Measurements from ENCODE around the gene CAMTA1. TPM values are rescaled to one million over a fixed set of nuclear protein-coding genes. Genes with fewer than 3 reads are reported as not detected.

The CAMTA1 gene
- total and polyA plus RNA-seq, 9 of the 15 experiments (the other 6 are each of a cell fraction or from before 2014, with no cell fraction given) = 43.9 to 161 (median 65.9) TPM

DNA sequence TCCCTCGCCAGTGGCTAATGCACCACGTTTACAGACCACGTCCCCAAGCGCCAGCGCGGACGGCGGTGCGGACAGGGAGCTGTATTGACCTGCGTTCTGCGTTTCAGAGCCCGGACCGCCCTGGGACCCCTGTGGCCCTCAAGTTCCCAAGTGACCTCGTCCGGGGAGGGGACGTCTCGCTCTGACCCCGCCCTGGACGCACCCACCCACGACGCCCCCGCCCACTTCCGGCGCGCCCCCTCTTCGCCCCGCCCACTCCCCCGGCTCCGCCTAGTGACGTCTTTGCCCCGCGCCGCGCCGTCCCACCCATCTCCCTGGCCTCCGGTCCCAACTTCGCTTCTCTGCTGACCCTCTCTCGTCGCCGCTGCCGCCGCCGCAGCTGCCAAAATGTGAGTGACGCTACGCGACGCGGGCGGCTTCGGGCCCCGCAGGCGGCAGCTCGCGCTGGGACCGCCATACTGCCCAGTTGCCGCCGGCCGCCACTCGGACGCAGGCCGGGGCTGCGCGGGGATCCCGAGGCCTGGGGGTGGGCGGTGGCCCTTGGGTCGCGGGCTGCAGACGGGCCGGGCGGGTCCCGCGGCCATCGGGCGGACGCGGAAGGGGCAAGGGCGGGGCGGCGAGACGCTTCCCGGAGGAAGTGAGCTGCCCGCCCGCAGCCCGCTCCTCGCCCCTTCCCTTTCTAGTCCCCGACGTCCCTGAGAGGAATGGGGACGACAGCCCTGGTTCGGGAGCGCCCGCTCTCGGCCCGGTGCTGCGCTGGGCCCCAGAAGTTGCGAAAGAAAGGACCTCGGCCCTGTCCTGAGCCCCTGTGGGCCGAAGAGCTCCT, 986.0 kb downstream of the CAMTA1 start, which contains the start of gene VAMP3 (continued):
- TF ChIP-seq, protein P1, sequence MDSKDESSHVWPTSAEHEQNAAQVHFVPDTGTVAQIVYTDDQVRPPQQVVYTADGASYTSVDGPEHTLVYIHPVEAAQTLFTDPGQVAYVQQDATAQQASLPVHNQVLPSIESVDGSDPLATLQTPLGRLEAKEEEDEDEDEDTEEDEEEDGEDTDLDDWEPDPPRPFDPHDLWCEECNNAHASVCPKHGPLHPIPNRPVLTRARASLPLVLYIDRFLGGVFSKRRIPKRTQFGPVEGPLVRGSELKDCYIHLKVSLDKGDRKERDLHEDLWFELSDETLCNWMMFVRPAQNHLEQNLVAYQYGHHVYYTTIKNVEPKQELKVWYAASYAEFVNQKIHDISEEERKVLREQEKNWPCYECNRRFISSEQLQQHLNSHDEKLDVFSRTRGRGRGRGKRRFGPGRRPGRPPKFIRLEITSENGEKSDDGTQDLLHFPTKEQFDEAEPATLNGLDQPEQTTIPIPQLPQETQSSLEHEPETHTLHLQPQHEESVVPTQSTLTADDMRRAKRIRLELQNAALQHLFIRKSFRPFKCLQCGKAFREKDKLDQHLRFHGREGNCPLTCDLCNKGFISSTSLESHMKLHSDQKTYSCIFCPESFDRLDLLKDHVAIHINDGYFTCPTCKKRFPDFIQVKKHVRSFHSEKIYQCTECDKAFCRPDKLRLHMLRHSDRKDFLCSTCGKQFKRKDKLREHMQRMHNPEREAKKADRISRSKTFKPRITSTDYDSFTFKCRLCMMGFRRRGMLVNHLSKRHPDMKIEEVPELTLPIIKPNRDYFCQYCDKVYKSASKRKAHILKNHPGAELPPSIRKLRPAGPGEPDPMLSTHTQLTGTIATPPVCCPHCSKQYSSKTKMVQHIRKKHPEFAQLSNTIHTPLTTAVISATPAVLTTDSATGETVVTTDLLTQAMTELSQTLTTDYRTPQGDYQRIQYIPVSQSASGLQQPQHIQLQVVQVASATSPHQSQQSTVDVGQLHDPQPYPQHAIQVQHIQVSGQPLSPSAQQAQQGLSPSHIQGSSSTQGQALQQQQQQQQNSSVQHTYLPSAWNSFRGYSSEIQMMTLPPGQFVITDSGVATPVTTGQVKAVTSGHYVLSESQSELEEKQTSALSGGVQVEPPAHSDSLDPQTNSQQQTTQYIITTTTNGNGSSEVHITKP (IDR thresholded peaks at IDR 0.05; ENCODE audit: partially characterized antibody) = peak; percentile 84
- TF ChIP-seq, protein P2, sequence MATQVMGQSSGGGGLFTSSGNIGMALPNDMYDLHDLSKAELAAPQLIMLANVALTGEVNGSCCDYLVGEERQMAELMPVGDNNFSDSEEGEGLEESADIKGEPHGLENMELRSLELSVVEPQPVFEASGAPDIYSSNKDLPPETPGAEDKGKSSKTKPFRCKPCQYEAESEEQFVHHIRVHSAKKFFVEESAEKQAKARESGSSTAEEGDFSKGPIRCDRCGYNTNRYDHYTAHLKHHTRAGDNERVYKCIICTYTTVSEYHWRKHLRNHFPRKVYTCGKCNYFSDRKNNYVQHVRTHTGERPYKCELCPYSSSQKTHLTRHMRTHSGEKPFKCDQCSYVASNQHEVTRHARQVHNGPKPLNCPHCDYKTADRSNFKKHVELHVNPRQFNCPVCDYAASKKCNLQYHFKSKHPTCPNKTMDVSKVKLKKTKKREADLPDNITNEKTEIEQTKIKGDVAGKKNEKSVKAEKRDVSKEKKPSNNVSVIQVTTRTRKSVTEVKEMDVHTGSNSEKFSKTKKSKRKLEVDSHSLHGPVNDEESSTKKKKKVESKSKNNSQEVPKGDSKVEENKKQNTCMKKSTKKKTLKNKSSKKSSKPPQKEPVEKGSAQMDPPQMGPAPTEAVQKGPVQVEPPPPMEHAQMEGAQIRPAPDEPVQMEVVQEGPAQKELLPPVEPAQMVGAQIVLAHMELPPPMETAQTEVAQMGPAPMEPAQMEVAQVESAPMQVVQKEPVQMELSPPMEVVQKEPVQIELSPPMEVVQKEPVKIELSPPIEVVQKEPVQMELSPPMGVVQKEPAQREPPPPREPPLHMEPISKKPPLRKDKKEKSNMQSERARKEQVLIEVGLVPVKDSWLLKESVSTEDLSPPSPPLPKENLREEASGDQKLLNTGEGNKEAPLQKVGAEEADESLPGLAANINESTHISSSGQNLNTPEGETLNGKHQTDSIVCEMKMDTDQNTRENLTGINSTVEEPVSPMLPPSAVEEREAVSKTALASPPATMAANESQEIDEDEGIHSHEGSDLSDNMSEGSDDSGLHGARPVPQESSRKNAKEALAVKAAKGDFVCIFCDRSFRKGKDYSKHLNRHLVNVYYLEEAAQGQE (IDR thresholded peaks at IDR 0.05; ENCODE audit: borderline replicate concordance) = no peak
- TF ChIP-seq, protein P2 (CRISPR knock-in tag; IDR thresholded peaks at IDR 0.05; ENCODE audit: low read depth) = no peak
- no peak for TF ChIP-seq ZNF197 (CRISPR knock-in tag; IDR thresholded peaks at IDR 0.05; ENCODE audit: low read depth)
- TF ChIP-seq, protein P3, sequence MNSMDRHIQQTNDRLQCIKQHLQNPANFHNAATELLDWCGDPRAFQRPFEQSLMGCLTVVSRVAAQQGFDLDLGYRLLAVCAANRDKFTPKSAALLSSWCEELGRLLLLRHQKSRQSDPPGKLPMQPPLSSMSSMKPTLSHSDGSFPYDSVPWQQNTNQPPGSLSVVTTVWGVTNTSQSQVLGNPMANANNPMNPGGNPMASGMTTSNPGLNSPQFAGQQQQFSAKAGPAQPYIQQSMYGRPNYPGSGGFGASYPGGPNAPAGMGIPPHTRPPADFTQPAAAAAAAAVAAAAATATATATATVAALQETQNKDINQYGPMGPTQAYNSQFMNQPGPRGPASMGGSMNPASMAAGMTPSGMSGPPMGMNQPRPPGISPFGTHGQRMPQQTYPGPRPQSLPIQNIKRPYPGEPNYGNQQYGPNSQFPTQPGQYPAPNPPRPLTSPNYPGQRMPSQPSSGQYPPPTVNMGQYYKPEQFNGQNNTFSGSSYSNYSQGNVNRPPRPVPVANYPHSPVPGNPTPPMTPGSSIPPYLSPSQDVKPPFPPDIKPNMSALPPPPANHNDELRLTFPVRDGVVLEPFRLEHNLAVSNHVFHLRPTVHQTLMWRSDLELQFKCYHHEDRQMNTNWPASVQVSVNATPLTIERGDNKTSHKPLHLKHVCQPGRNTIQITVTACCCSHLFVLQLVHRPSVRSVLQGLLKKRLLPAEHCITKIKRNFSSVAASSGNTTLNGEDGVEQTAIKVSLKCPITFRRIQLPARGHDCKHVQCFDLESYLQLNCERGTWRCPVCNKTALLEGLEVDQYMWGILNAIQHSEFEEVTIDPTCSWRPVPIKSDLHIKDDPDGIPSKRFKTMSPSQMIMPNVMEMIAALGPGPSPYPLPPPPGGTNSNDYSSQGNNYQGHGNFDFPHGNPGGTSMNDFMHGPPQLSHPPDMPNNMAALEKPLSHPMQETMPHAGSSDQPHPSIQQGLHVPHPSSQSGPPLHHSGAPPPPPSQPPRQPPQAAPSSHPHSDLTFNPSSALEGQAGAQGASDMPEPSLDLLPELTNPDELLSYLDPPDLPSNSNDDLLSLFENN (IDR thresholded peaks at IDR 0.05; ENCODE audit: low read depth in 2 of 2, low read length in 2 of 2) = no peak
- no peak for TF ChIP-seq ZNF699 (CRISPR knock-in tag; IDR thresholded peaks at IDR 0.05; ENCODE audit: insufficient replicate concordance)
- TF ChIP-seq ZSCAN32 (CRISPR knock-in tag; IDR thresholded peaks at IDR 0.05) = no peak
- no peak for TF ChIP-seq HEY1 (CRISPR knock-in tag; IDR thresholded peaks at IDR 0.05; ENCODE audit: borderline replicate concordance)
- no peak for TF ChIP-seq ZNF133 (CRISPR knock-in tag; IDR thresholded peaks at IDR 0.05)
- TF ChIP-seq ZNF584 (CRISPR knock-in tag; IDR thresholded peaks at IDR 0.05; ENCODE audit: low read depth) = no peak
